HG02870 (cell line): ENCODE data around the gene MYL9.
"Not testable (repeated sequence)": the region's sequence is repeated elsewhere in the genome, so short reads cannot be mapped to it uniquely, and the experiment has no call there.

Experiments used
- ATAC-seq: cut with Tn5 transposase; IDR thresholded peaks from one replicate; pipeline ENCODE4 v1.9.1; 2021; ENCODE audit warnings: mild to moderate bottlenecking, moderate library complexity; ENCODE audit not compliant: unreplicated experiment

Gene MYL9

GRCh38 chr20:36541227-36541767 lies at the start of gene MYL9:
Gene MYL9, plus strand, starts transcription at chr20:36541519. Its CDS starts 3,366 bp downstream, at chr20:36544885.
- no peak for ATAC-seq

- ATAC-seq, result no peak
These were observed 49.3 kb upstream of the MYL9 start for GRCh38 chr20:36491901-36492617.

GRCh38 chr20:36493051-36493800 lies 48.1 kb upstream of the MYL9 start:
- no peak for ATAC-seq

GRCh38 chr20:36493801-36494114 lies 47.6 kb upstream of the MYL9 start:
- no peak for ATAC-seq

- ATAC-seq, result no peak
These were observed 44.3 kb upstream of the MYL9 start for GRCh38 chr20:36496707-36497669.

GRCh38 chr20:36497856-36498255 lies 43.5 kb upstream of the MYL9 start:
- ATAC-seq, result no peak

- no peak for ATAC-seq
These were observed 42.7 kb upstream of the MYL9 start for GRCh38 chr20:36498386-36499179.

- ATAC-seq, result no peak
These were observed 42.1 kb upstream of the MYL9 start for GRCh38 chr20:36499211-36499610.

GRCh38 chr20:36499723-36500501 lies 41.4 kb upstream of the MYL9 start:
- no peak for ATAC-seq

GRCh38 chr20:36501367-36502006 lies 39.8 kb upstream of the MYL9 start:
- no peak for ATAC-seq

GRCh38 chr20:36504295-36504694 lies 37.0 kb upstream of the MYL9 start:
- no peak for ATAC-seq

GRCh38 chr20:36506253-36506652 lies 35.1 kb upstream of the MYL9 start:
- ATAC-seq, result no peak

- ATAC-seq, result no peak
These were observed 33.6 kb upstream of the MYL9 start for GRCh38 chr20:36507746-36508145.

GRCh38 chr20:36519012-36519719 lies 22.2 kb upstream of the MYL9 start:
- ATAC-seq, result no peak

- ATAC-seq, result no peak
These were observed 21.4 kb upstream of the MYL9 start for GRCh38 chr20:36519944-36520343.

GRCh38 chr20:36521526-36521925 lies 19.8 kb upstream of the MYL9 start:
- ATAC-seq, result no peak

- ATAC-seq, result not testable (repeated sequence)
These were observed 18.9 kb upstream of the MYL9 start for GRCh38 chr20:36522412-36522811.

GRCh38 chr20:36523341-36523740 lies 18.0 kb upstream of the MYL9 start:
- no peak for ATAC-seq
